NCI-H226 (cell line): Measurements from ENCODE around the gene ATG2A.
"Not testable (repeated sequence)": the region's sequence is repeated elsewhere in the genome, so short reads cannot be mapped to it uniquely, and the experiment has no call there.

ENCODE experiments used
- DNase-seq: peaks from one replicate; pipeline ENCODE4 v3.0.0-alpha.2; 2015

The ATG2A gene

GRCh38 chr11:64852804-64853509 is 64.1 kb downstream of the ATG2A start:
- DNase-seq, result no peak

GRCh38 chr11:64851831-64852351 is 65.1 kb downstream of the ATG2A start:
- no peak for DNase-seq

- peak; percentile 39 for DNase-seq
These were observed 65.9 kb downstream of the ATG2A start for GRCh38 chr11:64850979-64851567.

- no peak for DNase-seq
These were observed 67.2 kb downstream of the ATG2A start for GRCh38 chr11:64849598-64850356.

GRCh38 chr11:64848826-64849597 is 68.0 kb downstream of the ATG2A start:
- no peak for DNase-seq

- no peak for DNase-seq
These were observed 68.7 kb downstream of the ATG2A start for GRCh38 chr11:64848214-64848825.

GRCh38 chr11:64846998-64847666 is 69.9 kb downstream of the ATG2A start:
- DNase-seq, result peak; percentile 81

- not testable (repeated sequence) for DNase-seq
These were observed 71.3 kb downstream of the ATG2A start for GRCh38 chr11:64845776-64846129.

- DNase-seq, result no peak
These were observed 71.8 kb downstream of the ATG2A start for GRCh38 chr11:64845129-64845775.
